ENCODE data around the gene SHC3.
"Not testable (repeated sequence)": the region's sequence is repeated elsewhere in the genome, so short reads cannot be mapped to it uniquely, and the experiment has no call there.

The SHC3 gene

GRCh38 chr9:89177944-89178829, at the start of gene SHC3:
TSS of gene SHC3 (minus strand) at chr9:89178818. CDS start at chr9:89178460, 358 bp downstream.
- DNase-seq = no peak

GRCh38 chr9:89225991-89226471, 47.4 kb upstream of the SHC3 start:
- peak; percentile 6 for DNase-seq

GRCh38 chr9:89225587-89225986, 47.0 kb upstream of the SHC3 start:
- no peak for DNase-seq

- no peak for DNase-seq
Measured at GRCh38 chr9:89225036-89225435, 46.4 kb upstream of the SHC3 start.

GRCh38 chr9:89224633-89225032, 46.0 kb upstream of the SHC3 start:
- no peak for DNase-seq

GRCh38 chr9:89223396-89223977, 44.9 kb upstream of the SHC3 start:
- no peak for DNase-seq

GRCh38 chr9:89219637-89220036, 41.0 kb upstream of the SHC3 start:
- DNase-seq = no peak

GRCh38 chr9:89218040-89218928, 39.7 kb upstream of the SHC3 start:
- DNase-seq = no peak

GRCh38 chr9:89215342-89215741, 36.7 kb upstream of the SHC3 start:
- no peak for DNase-seq

- DNase-seq = no peak
Measured at GRCh38 chr9:89213396-89213880, 34.8 kb upstream of the SHC3 start.

GRCh38 chr9:89212171-89212570, 33.6 kb upstream of the SHC3 start:
- DNase-seq = no peak

GRCh38 chr9:89209311-89209710, 30.7 kb upstream of the SHC3 start:
- not testable (repeated sequence) for DNase-seq

- DNase-seq = no peak
Measured at GRCh38 chr9:89207026-89207425, 28.4 kb upstream of the SHC3 start.

GRCh38 chr9:89204801-89205200, 26.2 kb upstream of the SHC3 start:
- DNase-seq = no peak

GRCh38 chr9:89195131-89195797, 16.6 kb upstream of the SHC3 start:
- no peak for DNase-seq

- DNase-seq = no peak
Measured at GRCh38 chr9:89194421-89195130, 16.0 kb upstream of the SHC3 start.

GRCh38 chr9:89191004-89191403, 12.4 kb upstream of the SHC3 start:
- DNase-seq = no peak

GRCh38 chr9:89189215-89189614, 10.6 kb upstream of the SHC3 start:
- DNase-seq = no peak

- DNase-seq = no peak
Measured at GRCh38 chr9:89187950-89188349, 9.3 kb upstream of the SHC3 start.

GRCh38 chr9:89187541-89187940, 8.9 kb upstream of the SHC3 start:
- DNase-seq = no peak

GRCh38 chr9:89186960-89187359, 8.3 kb upstream of the SHC3 start:
- no peak for DNase-seq

GRCh38 chr9:89185980-89186379, 7.4 kb upstream of the SHC3 start:
- DNase-seq = peak; percentile 61
